Measurements from ENCODE around the gene COPE.

COPE gene

DNA sequence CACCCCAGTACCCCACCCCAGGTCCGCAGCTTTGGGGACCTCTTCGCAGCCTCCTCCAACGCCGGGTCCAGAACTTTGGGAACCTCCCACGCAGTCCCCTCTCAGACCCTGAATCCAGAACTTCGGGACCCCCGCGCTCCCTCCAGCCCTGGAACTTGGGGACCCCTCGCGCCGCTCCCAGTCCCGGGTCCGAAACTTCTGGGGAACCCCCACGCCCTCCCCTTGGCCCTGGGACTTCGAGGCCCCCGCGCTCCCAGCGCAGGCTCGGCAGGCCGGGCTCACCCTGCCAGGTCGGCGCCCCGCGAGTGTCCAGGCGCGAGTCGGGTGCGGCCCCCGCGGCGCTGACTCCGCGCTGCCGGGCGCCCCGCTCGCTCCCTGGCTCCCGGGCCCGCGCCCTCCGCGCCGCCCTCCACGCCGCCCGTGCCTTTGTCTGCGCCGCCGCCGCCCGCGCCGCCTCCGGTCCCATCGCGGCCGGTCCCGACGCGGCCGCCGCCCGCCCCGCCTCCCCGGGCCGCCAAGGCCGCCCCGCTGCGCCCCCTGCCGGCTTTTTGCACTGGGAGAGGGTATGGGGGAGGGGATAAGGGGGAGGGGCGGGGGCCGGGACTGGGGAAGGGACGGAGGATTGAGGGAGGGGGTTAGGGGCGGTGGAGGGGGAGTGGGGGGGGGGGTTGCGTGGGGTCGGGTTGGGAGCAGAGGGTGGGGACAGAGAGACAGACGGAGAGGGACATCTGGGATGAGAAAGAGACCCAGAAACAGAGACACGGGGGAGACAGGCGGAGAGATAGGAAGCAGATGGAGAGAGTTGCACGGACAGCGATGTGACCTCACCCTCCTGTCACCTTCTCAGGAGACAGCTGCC is 21.8 kb upstream of the COPE start, which contains the start of gene HOMER3:
HOMER3 (minus strand) TSS at position 449 of the 859 bp plus-strand sequence. CDS start 2,235 bp downstream, outside the sequence.
- TF ChIP-seq, protein P1, sequence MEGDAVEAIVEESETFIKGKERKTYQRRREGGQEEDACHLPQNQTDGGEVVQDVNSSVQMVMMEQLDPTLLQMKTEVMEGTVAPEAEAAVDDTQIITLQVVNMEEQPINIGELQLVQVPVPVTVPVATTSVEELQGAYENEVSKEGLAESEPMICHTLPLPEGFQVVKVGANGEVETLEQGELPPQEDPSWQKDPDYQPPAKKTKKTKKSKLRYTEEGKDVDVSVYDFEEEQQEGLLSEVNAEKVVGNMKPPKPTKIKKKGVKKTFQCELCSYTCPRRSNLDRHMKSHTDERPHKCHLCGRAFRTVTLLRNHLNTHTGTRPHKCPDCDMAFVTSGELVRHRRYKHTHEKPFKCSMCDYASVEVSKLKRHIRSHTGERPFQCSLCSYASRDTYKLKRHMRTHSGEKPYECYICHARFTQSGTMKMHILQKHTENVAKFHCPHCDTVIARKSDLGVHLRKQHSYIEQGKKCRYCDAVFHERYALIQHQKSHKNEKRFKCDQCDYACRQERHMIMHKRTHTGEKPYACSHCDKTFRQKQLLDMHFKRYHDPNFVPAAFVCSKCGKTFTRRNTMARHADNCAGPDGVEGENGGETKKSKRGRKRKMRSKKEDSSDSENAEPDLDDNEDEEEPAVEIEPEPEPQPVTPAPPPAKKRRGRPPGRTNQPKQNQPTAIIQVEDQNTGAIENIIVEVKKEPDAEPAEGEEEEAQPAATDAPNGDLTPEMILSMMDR (IDR thresholded peaks at IDR 0.05; ENCODE audit: control insufficient read depth, insufficient read depth, low read depth, low read length, missing control alignments) = peak; percentile 50
- DNase-seq (ENCODE audit: low read depth) = no peak
- H3K4me3 ChIP-seq (ENCODE audit: control insufficient read depth, low read depth, low read length) = peak within 1 kb of the TSS; percentile 88

DNA sequence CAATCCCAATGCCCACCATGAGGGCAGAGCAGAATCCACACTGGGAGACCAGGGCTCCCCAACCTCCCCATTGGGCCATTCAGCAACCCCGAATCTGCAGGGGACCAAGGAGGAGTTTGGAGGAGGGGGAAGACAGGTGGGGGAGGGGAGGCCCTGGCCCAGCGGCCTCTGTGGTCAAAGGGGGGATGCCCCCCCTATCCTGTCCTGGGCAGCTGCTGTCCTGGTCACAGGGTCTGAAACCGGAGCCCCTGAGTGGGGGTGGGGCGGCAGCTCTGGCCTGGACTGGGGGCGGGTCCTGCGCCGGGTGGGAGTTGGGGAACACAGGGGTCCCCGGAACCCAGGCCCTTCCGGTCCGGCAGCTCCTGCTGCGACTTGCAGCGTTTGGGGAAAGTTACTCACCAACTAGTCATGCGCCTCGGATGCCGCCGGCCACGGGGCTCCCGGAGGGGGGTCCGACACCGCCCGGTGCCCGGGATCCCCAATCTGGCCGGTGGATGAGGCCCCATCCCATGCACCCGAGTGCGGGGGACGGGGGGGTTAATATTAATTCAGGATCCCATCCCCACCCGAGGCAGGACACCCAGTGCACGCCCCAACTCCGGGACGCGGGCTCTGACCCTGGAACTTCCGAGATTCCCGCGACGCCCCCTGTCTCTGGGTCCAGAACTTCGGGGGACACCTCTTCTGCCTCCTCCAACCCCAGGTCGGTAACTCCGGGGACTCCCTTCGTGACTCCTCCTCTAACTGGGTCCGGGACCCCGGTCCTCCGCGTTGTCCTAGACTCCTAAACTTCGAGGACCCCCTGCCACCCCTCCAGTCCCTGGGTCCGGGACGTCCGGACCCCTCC is 21.0 kb upstream of the COPE start:
- DNase-seq (ENCODE audit: low read depth) = no peak
- TF ChIP-seq, protein P1 (IDR thresholded peaks at IDR 0.05; ENCODE audit: control insufficient read depth, insufficient read depth, low read depth, low read length, missing control alignments) = no peak
- peak overlapping the region; percentile 88 for H3K4me3 ChIP-seq (ENCODE audit: control insufficient read depth, low read depth, low read length)

DNA sequence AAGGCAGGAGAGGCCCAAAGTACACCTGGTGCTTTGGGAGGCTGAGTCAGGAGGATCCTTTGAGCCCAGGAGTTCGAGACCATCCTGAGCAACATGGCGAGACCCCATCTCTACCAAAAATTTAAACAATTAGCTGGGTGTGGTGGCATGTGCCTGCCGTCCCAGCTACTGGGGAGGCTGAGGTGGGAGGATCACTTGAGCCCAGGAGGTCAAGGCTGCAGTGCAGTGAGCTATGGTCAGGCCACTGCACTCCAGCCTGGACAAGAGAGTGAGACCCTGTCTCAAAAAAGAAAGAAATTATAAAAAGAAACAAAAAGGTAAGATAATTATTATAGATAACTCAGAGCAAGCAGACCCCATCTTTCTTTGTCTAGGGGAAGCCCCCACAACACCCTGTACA is 20.0 kb upstream of the COPE start:
- TF ChIP-seq, protein P1 (IDR thresholded peaks at IDR 0.05; ENCODE audit: control insufficient read depth, insufficient read depth, low read depth, low read length, missing control alignments) = no peak
- peak overlapping the region; percentile 88 for H3K4me3 ChIP-seq (ENCODE audit: control insufficient read depth, low read depth, low read length)
- DNase-seq (ENCODE audit: low read depth) = no peak

DNA sequence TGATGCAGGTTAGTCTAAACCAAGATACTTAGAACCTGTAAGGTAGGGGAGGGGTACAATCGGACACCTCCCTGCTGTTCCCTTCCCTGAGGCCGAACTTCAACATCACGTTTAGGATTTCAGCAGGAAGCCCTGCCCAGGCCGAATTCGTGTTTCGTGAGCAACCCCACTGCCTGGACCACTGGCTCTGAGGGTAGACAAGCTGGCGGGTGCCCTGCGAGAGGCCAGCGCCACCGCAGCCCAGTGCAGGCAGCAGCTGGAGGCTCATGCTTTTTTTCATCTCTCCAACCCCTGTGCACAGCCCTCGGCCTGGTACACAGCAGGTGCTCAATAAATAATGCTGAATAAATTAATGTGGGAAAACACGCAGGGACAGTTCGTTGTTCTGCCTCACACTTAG is 14.1 kb upstream of the COPE start:
- TF ChIP-seq, protein P1 (IDR thresholded peaks at IDR 0.05; ENCODE audit: control insufficient read depth, insufficient read depth, low read depth, low read length, missing control alignments) = no peak
- no peak overlapping the region for H3K4me3 ChIP-seq (ENCODE audit: control insufficient read depth, low read depth, low read length)
- no peak for DNase-seq (ENCODE audit: low read depth)

DNA sequence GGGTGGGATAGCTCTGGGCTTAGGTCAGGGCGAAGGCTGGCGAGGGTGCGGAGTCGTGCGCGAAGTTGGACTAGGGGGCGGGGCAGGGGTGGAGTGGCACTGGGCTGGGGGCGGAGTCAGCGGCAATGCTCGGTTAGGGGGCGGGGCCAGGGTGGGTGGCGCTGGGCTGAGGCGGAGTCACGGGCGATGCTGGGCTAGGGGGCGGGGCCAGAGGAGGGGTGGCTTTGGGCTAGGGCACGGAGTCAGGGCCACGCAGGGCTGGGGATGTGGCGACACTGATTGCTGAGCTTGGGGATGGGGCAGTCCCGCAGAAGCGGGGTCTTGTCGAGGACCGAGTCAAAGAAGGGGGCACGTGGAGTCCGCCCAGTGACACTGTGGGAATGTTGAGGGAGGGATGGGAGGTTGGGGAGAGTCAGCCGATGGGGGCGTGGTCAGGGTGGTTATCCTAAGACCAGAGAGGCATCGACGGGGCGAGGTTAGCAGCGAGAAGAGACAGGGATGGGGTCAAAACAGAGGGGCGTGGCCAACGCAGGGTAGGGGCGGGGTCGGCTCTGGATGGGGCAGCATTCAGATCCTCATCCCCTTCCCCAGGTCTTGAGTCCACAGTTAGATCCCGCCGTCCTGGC is 13.1 kb upstream of the COPE start:
- no peak for DNase-seq (ENCODE audit: low read depth)
- TF ChIP-seq, protein P1 (IDR thresholded peaks at IDR 0.05; ENCODE audit: control insufficient read depth, insufficient read depth, low read depth, low read length, missing control alignments) = no peak

More for the DNA sequence above, 13.1 kb upstream of the COPE start:
- H3K4me3 ChIP-seq (ENCODE audit: control insufficient read depth, low read depth, low read length) = no peak overlapping the region
